Occipital lobe (tissue), 2 donors: Measurements from ENCODE around the gene MEFV. TPM values are rescaled to one million over a fixed set of nuclear protein-coding genes. Genes with fewer than 3 reads are reported as not detected.
"Not testable (repeated sequence)": the region's sequence is repeated elsewhere in the genome, so short reads cannot be mapped to it uniquely, and the experiment has no call there.

Experiments
- DNase-seq: peaks from one replicate; lab custom pipeline; 2025; lab: John Stamatoyannopoulos, UW
- total RNA-seq: library from RNA; depleted of rRNA; stranded (reverse); fragments of >200 nt; gene quantifications from one replicate; pipeline ENCODE4 v1.2.3, GENCODE V29; 2014

The MEFV gene
- total RNA-seq, 1 donor from 2014 or later = 0.47 TPM

GRCh38 chr16:3220839-3221238 is 35.6 kb downstream of the MEFV start:
- no peak for DNase-seq

DNA sequence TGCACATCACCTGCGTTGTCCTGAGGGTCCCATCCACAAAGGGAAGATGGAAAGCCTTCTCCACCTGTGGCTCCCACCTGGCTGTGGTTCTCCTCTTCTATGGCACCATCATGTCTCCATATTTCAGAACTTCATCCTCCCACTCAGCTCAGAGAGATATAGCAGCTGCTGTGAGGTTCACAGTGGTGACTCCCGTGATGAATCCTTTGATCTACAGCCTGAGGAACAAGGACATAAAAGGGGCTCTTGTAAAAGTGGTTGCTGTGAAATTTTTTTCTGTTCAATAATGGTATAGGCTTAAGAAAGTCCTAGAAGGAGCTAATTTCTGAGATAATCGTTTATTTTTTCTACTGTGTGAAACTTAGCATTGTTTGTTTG is 40.2 kb downstream of the MEFV start:
- no peak for DNase-seq

DNA sequence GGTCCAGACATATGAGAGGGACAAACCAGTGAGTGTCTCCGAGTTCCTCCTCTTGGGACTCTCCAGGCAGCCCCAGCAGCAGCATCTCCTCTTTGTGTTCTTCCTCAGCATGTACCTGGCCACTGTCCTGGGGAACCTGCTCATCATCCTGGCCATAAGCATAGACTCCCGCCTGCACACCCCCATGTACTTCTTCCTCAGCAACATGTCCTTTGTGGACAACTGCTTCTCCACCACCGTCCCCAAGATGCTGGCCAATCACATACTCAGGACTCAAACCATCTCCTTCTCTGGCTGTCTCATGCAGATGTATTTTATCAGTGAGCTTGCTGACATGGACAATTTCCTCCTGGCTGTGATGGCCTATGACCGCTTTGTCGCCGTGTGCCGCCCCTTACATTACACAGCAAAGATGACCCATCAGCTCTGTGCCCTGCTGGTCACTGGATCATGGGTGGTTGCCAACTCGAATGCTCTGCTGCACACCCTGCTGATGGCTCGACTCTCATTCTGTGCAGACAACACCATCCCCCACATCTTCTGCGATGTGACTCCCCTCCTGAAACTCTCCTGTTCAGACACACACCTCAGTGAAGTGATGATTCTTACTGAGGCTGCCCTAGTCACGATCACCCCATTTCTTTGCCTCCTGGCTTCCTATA is 40.7 kb downstream of the MEFV start:
- DNase-seq = no peak

DNA sequence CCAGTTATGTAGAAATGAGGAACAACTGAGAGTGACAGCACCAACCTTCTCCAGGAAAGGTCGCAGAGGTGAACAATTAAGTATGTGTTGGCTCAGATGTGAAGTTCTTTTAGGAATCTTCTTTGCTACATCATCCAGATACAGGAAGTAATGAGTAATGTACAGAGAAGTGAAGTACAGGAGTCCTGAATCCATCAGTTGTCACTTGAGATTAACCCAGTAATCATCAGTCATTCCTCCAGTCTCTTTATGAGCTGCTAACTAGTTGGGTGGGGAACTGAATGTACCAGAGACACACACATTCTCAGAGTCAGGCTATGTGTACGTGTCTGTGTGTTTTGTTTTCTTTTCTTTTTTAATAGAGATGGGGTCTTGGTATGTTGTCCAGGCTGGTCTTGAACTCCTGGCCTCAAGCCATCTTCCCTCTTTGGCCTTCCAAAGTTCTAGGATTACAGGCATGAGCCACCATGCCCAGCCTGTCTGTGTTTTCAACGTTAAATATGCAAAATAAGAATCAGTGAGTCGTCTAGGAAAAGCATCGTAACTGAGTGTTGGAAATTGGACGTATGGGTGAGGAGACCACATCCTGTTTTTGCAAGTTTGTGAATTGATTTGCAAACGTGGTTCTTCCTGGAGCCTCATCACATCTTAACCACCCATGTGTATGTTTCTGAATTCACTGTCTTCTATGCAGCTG is 41.4 kb downstream of the MEFV start:
- DNase-seq = no peak

DNA sequence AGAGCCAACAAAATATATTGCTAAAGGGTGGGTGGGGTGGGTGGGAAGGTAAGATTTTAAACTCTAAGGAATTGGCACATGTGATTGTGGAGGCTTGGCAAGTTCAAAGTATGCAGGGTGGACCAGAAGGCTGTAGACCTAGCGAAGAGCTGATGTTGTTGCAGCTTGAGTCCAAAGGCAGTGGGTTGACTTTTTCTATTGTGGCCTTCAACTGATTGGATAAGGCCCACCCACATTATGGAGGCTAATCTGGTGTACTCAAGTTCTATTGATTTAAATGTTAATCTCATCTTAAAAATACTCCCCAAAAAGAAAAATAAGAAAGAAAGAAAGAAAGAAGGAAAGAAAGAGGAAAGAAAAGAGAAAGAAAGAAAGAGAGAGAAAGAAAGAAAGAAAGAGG is 43.9 kb downstream of the MEFV start:
- DNase-seq = no peak

DNA sequence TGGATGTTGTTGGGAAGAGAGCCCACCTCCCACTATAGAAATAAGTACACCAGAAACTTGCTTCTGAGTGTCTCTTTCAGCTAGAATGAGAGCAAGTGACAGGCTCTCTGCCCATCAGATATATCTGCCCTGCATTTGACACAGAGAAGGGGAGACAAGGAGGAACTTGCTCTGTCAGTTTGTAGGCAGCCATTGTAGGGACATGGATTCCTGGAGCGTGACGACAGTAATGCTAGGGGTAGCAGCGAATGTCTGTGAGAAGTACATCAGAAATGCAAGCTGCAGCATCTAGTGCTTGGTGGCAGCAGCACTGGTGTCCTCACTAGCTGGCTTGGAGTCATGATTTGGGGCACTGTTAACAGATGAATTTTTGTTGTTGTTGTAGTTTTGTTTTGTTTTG is 44.4 kb downstream of the MEFV start:
- no peak for DNase-seq

GRCh38 chr16:3207086-3207953 is 49.1 kb downstream of the MEFV start:
- DNase-seq = no peak

- DNase-seq = not testable (repeated sequence)
These were observed 50.5 kb downstream of the MEFV start for GRCh38 chr16:3205939-3206338.

- DNase-seq = no peak
These were observed 53.4 kb downstream of the MEFV start for GRCh38 chr16:3202903-3203539.

DNA sequence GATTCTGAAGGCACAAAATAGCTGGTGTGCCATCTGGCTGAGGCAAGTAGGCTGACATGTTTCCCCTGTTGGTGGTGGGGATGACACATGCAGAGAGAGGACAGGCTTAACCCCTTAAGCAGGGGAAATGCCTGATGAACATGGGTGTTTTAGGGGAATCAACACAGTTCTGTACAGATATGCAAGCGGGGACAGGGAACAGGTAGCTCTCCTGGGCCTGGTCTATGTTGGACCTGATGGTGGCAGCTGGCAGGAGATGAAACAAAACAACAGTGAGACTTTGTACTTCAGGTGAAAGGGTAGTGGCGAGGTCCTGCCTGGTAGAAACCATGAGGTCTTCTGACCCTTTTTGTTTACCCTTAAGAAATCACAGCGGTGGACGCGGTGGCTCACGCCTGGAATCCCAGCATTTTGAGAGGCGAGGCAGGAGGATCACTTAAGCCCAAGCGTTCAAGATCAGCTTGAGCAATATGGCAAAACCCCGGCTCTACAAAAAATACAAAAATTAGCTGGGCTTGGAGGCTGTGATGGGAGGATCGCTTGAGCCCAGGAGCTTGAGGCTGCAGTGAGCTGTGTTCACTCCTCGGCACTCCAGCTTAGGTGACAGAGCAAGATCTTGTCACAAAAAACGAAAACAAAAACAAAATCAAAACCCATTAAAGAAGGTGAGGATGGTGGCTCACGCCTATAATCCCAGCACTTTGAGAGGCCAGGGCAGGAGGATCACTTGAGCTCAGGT is 57.9 kb downstream of the MEFV start:
- DNase-seq = no peak

- DNase-seq = not testable (repeated sequence)
These were observed 58.6 kb downstream of the MEFV start for GRCh38 chr16:3197694-3198333.

DNA sequence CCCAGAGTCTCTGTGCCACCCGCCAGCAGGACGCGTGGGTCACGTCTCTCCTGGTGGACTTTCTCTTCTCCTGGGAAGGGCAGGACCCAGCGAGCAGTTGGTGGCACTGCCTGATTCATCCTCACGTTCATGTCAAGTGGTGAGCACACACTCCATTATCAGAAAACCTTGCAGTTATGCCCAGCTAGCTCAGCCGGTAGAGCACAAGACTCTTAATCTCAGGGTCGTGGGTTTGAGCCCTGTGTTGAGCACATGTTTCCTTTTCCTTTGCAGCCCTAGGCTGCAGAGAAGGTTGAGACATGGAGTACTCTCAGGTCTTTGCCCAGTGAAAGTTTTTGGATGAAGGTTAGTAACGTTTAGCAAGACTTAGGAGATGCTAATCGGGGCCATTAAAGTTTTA is 60.5 kb downstream of the MEFV start:
- no peak for DNase-seq

- no peak for DNase-seq
These were observed 61.6 kb downstream of the MEFV start for GRCh38 chr16:3194792-3195191.

DNA sequence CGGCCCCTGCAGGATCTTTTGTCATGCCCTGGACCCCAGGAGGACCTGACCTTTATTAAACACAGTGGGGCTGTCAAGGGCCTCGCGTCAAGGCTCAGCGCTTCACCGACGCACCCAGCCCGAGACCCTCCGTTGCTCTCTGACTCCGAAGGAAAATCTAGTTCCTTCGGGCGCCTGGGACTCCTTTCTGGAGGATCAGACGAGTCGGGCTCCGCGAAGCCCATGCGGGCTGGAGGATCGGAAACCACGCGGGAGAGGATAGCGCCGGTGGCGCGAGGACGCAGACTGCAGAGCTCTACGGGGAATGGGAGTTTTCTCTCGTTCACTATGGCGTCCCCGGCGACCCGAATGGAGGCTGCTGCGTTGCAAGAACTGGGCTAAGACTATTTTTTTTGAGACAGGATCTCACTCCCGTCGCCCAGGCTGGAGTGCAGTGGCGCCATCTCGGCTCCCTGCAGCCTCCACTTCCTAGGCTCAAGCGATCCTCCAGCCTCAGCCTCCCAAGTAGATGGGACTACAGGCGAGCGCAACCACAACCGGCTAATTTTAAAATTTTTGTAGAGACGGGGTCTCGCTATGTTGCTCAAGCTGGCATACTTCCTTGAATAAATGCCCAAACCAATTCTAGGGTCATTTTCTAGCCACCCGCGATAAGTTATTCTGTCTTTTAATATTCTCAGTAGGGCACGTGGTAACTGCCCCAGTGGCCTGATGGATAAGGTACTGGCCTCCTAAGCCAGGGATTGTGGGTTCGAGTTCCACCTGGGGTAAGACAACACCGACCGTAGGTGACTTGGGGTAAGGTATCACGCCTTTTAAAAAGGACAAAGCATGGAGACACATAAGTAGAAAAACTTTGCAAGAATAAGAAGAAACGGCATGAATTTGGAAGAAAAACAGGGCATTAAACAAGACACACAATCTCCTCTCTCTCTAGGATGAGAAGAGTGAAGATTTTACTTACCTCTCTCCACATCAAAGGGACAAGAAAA is 62.9 kb downstream of the MEFV start:
- no peak for DNase-seq

GRCh38 chr16:3192476-3193019 is 63.9 kb downstream of the MEFV start:
- no peak for DNase-seq
